Activated effector memory CD4-positive, alpha-beta T cell treated with Interleukin-2 at 50 U/mL for 16 hours (primary cell): Measurements from ENCODE around the gene PRSS23.
"Not testable (repeated sequence)": the region's sequence is repeated elsewhere in the genome, so short reads cannot be mapped to it uniquely, and the experiment has no call there.

ENCODE experiments used
- DNase-seq: peaks from one replicate; pipeline ENCODE4 v3.0.0-alpha.2; 2020

Gene PRSS23

DNA sequence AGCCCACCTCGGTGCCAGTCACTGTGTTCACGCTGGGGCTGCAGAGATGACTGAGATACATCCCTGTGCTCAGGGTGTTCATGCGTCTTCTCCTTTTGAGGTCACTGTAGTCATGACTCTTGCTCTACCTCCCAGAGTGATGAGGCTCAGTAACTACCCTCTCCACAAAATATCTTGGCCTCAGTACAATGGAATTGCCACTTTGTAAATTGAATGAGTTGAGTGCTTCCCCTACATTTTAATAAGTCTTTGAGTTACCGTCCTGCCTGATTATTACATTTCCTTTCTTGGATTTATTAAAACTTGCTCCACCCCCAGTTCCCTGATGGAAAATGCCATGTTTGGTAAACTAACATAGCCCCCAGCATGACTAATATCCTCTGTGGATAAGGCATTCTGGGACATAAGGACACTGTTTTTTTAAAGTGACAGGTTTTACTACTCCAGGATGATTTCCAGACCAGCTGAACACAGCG is 15.9 kb downstream of the PRSS23 start:
- DNase-seq, result no peak

- no peak for DNase-seq
These were observed 18.3 kb downstream of the PRSS23 start for GRCh38 chr11:86818462-86819192.

GRCh38 chr11:86824139-86824538 is 23.8 kb downstream of the PRSS23 start:
- DNase-seq, result not testable (repeated sequence)

DNA sequence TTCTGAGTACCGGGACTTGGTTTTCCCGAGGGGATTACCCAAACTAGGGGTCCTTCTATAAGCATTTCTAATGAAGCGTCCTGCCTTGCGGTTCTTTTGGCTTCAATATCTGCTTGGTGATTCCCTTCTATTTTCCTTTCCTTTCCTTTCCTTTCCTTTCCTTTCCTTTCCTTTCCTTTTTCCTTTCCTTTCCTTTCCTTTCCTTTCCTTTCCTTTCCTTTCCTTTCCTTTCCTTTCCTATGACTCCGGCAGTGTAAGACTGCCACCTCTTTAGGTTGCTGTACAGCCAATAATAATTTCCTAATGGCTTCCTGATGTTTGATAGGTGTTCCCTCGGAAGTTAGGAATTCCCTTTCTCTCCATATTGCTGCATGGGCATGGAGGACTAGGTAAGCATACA is 34.0 kb downstream of the PRSS23 start:
- not testable (repeated sequence) for DNase-seq

- not testable (repeated sequence) for DNase-seq
These were observed 44.6 kb downstream of the PRSS23 start for GRCh38 chr11:86844762-86845508.

DNA sequence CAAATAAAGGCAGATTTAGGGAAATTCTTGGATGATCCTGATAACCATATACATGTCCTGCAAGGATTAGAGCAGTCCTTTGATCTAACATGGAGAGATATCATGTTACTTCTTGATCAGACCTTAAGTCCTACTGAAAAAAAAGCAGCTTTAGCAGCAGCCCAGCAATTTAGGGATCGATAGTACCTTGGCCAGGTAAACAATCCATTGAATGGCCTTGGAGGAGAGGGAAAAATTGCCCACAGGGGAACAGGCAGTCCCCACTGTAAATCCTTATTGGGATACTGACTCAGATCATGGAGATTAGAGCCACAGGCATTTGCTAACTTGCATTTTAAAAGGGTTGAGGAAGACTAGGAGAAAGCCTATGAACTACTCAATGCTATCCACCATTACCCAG is 47.8 kb downstream of the PRSS23 start:
- DNase-seq, result no peak

DNA sequence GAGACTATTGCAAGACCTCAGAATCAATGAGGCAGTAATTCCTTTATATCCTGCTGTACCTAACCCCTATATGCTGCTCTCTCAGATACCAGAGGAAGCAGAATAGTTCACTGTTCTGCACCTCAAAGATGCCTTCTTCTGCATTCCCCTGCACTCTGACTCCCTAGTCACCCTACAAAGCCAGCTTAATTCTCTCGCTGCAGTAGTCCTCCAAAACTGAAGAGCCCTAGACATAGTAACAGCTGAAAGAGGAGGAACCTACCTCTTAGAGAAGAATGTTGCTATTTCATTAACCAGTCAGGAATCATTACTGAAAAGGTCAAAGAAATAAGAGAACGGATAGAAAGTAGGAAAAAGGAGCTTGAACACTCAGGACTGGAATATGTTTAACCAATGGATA is 49.3 kb downstream of the PRSS23 start:
- DNase-seq, result no peak
